Neuronal stem cell (in vitro differentiated cells): Measurements from ENCODE around the gene DSP.

Source experiments
- DNase-seq: peaks from one replicate; pipeline ENCODE4 v3.0.0-alpha.2; 2013; ENCODE audit warnings: low spot score
- H2AFZ ChIP-seq: one replicate; pipeline ENCODE4 v1.6.1; 2013; ENCODE audit warnings: mild to moderate bottlenecking, low read length, inconsistent platforms
- H2AK5ac ChIP-seq: 2 replicates; pipeline ENCODE4 v1.6.1; 2013; ENCODE audit warnings: low read depth, mild to moderate bottlenecking, inconsistent platforms, low read length, moderate library complexity, mixed read lengths
- H2BK120ac ChIP-seq: 2 replicates; pipeline ENCODE4 v1.6.1; 2013; ENCODE audit warnings: low read depth, mild to moderate bottlenecking, inconsistent platforms, low read length, moderate library complexity, mixed read lengths
- H2BK12ac ChIP-seq: one replicate; pipeline ENCODE4 v1.6.1; 2013; ENCODE audit warnings: low read length, inconsistent platforms
- H2BK15ac ChIP-seq: 2 replicates; pipeline ENCODE4 v1.6.1; 2013; ENCODE audit warnings: mild to moderate bottlenecking, low read length, inconsistent platforms, mixed read lengths
- H2BK5ac ChIP-seq: one replicate; pipeline ENCODE4 v1.6.1; 2013; ENCODE audit warnings: inconsistent platforms, mild to moderate bottlenecking, low read length, moderate library complexity
- H3K14ac ChIP-seq: one replicate; pipeline ENCODE4 v1.6.1; 2013; ENCODE audit warnings: low read length, inconsistent platforms
- H3K18ac ChIP-seq: 2 replicates; pipeline ENCODE4 v1.6.1; 2013; ENCODE audit warnings: low read length, inconsistent platforms
- H3K23ac ChIP-seq: 2 replicates; pipeline ENCODE4 v1.6.1; 2013; ENCODE audit warnings: low read depth, mild to moderate bottlenecking, mixed read lengths, low read length, inconsistent platforms; ENCODE audit not compliant: poor library complexity
- H3K27ac ChIP-seq: replicated peaks from 3 replicates; pipeline ENCODE4 v1.5.1; 2013; ENCODE audit warnings: low read length, inconsistent platforms
- H3K27me3 ChIP-seq, 3 experiments: 2 replicates each; pipeline ENCODE4 v1.6.1; 2013; ENCODE audit warnings: low read length in 3 of 3, mild to moderate bottlenecking in 2 of 3, inconsistent platforms in 1 of 3, low read depth in 1 of 3, mixed read lengths in 1 of 3, moderate library complexity in 1 of 3; ENCODE audit not compliant: control insufficient read depth in 3 of 3, insufficient read depth in 3 of 3
- H3K36me3 ChIP-seq, 2 donors: replicated peaks in 1 of 2; 2 replicates each; pipeline ENCODE4 v1.6.1; 2013; ENCODE audit warnings: low read length in 2 of 2; ENCODE audit not compliant: control insufficient read depth in 2 of 2, insufficient read depth in 2 of 2
- H3K4ac ChIP-seq: 2 replicates; pipeline ENCODE4 v1.6.1; 2013; ENCODE audit warnings: inconsistent platforms, mild to moderate bottlenecking, low read length, moderate library complexity
- H3K4me1 ChIP-seq, 2 donors: 1 replicate in 1 of 2; 2 replicates in 1 of 2; pipeline ENCODE4 v1.6.1; 2013; ENCODE audit warnings: low read length in 2 of 2, low read depth in 1 of 2; ENCODE audit not compliant: control insufficient read depth in 2 of 2, insufficient read depth in 1 of 2
- H3K4me2 ChIP-seq: one replicate; pipeline ENCODE4 v1.6.1; 2013; ENCODE audit warnings: mild to moderate bottlenecking, low read length, inconsistent platforms; ENCODE audit not compliant: insufficient read depth, poor library complexity, severe bottlenecking
- H3K4me3 ChIP-seq, 2 donors: 2 replicates each; pipeline ENCODE4 v1.5.1; 2013; ENCODE audit warnings: low read length in 2 of 2, mild to moderate bottlenecking in 2 of 2, inconsistent platforms in 1 of 2, moderate library complexity in 1 of 2
- H3K79me1 ChIP-seq: one replicate; pipeline ENCODE4 v1.6.1; 2013; ENCODE audit warnings: low read depth, mild to moderate bottlenecking, inconsistent platforms, low read length, moderate library complexity
- H3K9ac ChIP-seq: one replicate; pipeline ENCODE4 v1.6.1; 2013; ENCODE audit warnings: mild to moderate bottlenecking, low read depth, low read length, inconsistent platforms; ENCODE audit not compliant: poor library complexity
- H3K9me3 ChIP-seq, 2 donors: replicated peaks in 1 of 2; 2 replicates each; pipeline versions ENCODE3 to v1.6.1; 2013; ENCODE audit warnings: low read length in 2 of 2, mild to moderate bottlenecking in 2 of 2, inconsistent platforms in 1 of 2, low read depth in 1 of 2, mixed read lengths in 1 of 2, moderate library complexity in 1 of 2; ENCODE audit not compliant: control insufficient read depth in 2 of 2, insufficient read depth in 1 of 2
- H4K8ac ChIP-seq: one replicate; pipeline ENCODE4 v1.6.1; 2013; ENCODE audit warnings: low read depth, mild to moderate bottlenecking, inconsistent platforms, low read length, moderate library complexity
- H4K91ac ChIP-seq: one replicate; pipeline ENCODE4 v1.6.1; 2013; ENCODE audit warnings: low read length, low read depth, mild to moderate bottlenecking, inconsistent platforms; ENCODE audit not compliant: poor library complexity
- WGBS, 2 donors: extraction: QIAGEN DNeasy Blood & Tissue Kit; methylation state at CpG; one replicate each; pipeline ENCODE4 v1.1.7; 2013; ENCODE audit warnings: missing lambda C conversion rate in 2 of 2, mixed read lengths in 1 of 2; ENCODE audit not compliant: insufficient read length in 2 of 2, insufficient replicate concordance in 1 of 2; ENCODE audit errors: extremely low coverage in 2 of 2; 5-methylcytosine and 5-hydroxymethylcytosine counted together

DSP gene

GRCh38 chr6:7543789-7544424 lies 2.4 kb downstream of the DSP start:
- Histone ChIP-seq H2BK12ac (no peak overlapping the region), H3K4me1 (peaks cover 0 to 20% of the 10 kb centered on the region in 2 donors), H3K9me3 (peaks cover 3 to 4% of the 10 kb centered on the region in 2 donors), H3K18ac (peak overlapping the region; percentile 38), H2BK120ac (no peak overlapping the region), H3K14ac (no peak overlapping the region), H4K8ac (no peak overlapping the region), H2BK5ac (no peak overlapping the region), H2AK5ac (no peak overlapping the region), H3K4me3 (no peak overlapping the region), H3K27ac (no peak overlapping the region), H3K4ac (no peak overlapping the region), H3K23ac (no peak overlapping the region), H2BK15ac (no peak overlapping the region), H3K9ac (no peak overlapping the region), H3K36me3 (no peaks in the 10 kb centered on the region), H2AFZ (no peak overlapping the region), H3K79me1 (no peaks in the 10 kb centered on the region), H4K91ac (no peak overlapping the region), H3K4me2 (peak overlapping the region; percentile 47), H3K27me3 (peaks cover 0 to 97% (median 4%) of the 10 kb centered on the region in 3 experiments)
- WGBS, 2 donors: no CpG with 5 or more reads among the region's 13 CpGs
- no peak for DNase-seq

DNA sequence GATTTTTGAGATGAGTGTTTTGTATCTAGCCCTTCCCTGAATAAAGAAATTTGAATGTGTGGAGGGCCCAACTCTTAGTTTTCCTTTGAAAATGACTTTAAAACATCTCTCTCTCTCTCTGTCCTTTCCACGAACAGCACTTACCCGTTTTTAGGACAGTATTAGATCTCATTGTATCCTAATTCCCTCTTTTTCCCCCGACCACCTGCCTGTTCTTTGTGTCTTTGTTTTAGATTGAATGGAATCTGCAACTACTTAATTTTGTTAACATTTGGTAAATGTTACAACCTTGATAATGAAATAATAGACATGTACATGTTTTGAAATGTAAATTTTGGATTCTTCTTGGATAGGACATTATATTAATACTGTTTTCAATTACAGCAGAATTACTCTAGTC lies 3.1 kb downstream of the DSP start:
- peaks cover 0 to 20% of the 10 kb centered on the region in 2 donors for H3K4me1 ChIP-seq
- H2AK5ac ChIP-seq: no peak overlapping the region
- H4K91ac ChIP-seq: no peak overlapping the region
- H3K18ac ChIP-seq: no peak overlapping the region
- H3K4me3 ChIP-seq: no peak overlapping the region
- H3K23ac ChIP-seq: no peak overlapping the region
- no peak overlapping the region for H4K8ac ChIP-seq
- no peak overlapping the region for H3K9ac ChIP-seq
- peaks cover 0 to 95% (median 4%) of the 10 kb centered on the region in 3 experiments for H3K27me3 ChIP-seq
- no peak overlapping the region for H3K4ac ChIP-seq
- no peak overlapping the region for H2BK120ac ChIP-seq
- H2BK5ac ChIP-seq: no peak overlapping the region
- H2BK15ac ChIP-seq: no peak overlapping the region
- H3K79me1 ChIP-seq: no peaks in the 10 kb centered on the region
- H2AFZ ChIP-seq: no peak overlapping the region
- WGBS, 2 donors: no CpG with 5 or more reads among the region's 3 CpGs
- no peak overlapping the region for H3K14ac ChIP-seq
- DNase-seq: no peak
- H3K9me3 ChIP-seq: peaks cover 3 to 4% of the 10 kb centered on the region in 2 donors
- H2BK12ac ChIP-seq: no peak overlapping the region
- H3K4me2 ChIP-seq: no peak overlapping the region
- H3K27ac ChIP-seq: no peak overlapping the region
- H3K36me3 ChIP-seq: no peaks in the 10 kb centered on the region

DNA sequence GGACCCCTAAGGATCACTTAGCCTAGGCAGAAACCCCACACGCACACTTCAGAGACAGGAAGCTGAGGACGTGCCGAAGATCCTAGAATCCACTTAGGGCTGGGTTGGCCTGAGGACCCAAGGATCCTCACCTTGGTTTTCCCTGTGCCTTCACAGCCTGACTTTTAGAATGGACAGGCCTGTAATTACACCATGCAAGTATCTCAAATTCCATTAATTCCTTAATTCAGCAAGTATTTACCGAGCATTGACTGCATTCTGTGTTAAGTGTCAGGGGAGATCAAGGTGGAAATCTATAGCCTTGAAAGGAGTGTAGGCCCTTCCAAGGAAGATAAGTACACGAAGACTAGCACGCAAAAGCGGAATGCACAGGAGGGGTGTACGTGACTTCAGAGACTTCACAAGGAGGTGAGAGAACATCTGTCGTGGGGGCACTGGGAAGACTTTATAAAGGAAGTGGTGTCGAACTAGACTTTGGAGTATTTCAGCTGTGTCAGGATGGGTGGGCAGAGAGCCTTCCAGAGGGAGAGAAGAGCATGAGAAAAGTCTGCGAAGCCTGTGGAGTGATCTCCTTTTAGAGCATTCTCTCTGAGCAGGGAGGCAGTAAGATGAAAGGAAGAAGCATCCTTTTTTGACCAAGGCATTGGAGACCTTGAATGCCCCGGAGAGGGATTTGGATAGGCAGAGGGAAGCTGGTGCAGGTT lies 4.0 kb downstream of the DSP start:
- Histone ChIP-seq H2BK120ac (no peak overlapping the region), H3K79me1 (no peaks in the 10 kb centered on the region), H2BK5ac (no peak overlapping the region), H3K4me2 (no peak overlapping the region), H3K4me3 (no peak overlapping the region), H3K9me3 (peaks cover 2 to 3% of the 10 kb centered on the region in 2 donors), H2BK12ac (no peak overlapping the region), H2BK15ac (no peak overlapping the region), H4K91ac (no peak overlapping the region), H3K4ac (no peak overlapping the region), H2AFZ (no peak overlapping the region), H3K23ac (no peak overlapping the region), H3K27me3 (peaks cover 0 to 89% (median 2%) of the 10 kb centered on the region in 3 experiments), H4K8ac (no peak overlapping the region), H3K36me3 (no peaks in the 10 kb centered on the region), H3K9ac (no peak overlapping the region), H3K14ac (no peak overlapping the region), H3K27ac (no peak overlapping the region), H2AK5ac (no peak overlapping the region), H3K18ac (no peak overlapping the region), H3K4me1 (peaks cover 0 to 18% of the 10 kb centered on the region in 2 donors)
- DNase-seq: no peak
- WGBS, 2 donors: no CpG with 5 or more reads among the region's 12 CpGs

GRCh38 chr6:7546020-7546369 lies 4.5 kb downstream of the DSP start:
- peaks cover 0 to 84% (median 0%) of the 10 kb centered on the region in 3 experiments for H3K27me3 ChIP-seq
- H3K4me3 ChIP-seq: no peak overlapping the region
- DNase-seq: no peak
- H3K79me1 ChIP-seq: no peaks in the 10 kb centered on the region
- no peak overlapping the region for H2BK12ac ChIP-seq
- no peak overlapping the region for H4K91ac ChIP-seq
- no peak overlapping the region for H2BK5ac ChIP-seq
- no peak overlapping the region for H3K9ac ChIP-seq
- H3K27ac ChIP-seq: no peak overlapping the region
- no peak overlapping the region for H2AK5ac ChIP-seq
- no peak overlapping the region for H2BK120ac ChIP-seq
- no peak overlapping the region for H3K4me2 ChIP-seq
- WGBS, 2 donors: no CpG with 5 or more reads among the region's 6 CpGs
- no peak overlapping the region for H2AFZ ChIP-seq
- no peak overlapping the region for H3K18ac ChIP-seq
- H3K4me1 ChIP-seq: peaks cover 0 to 16% of the 10 kb centered on the region in 2 donors
- H2BK15ac ChIP-seq: no peak overlapping the region
- no peak overlapping the region for H4K8ac ChIP-seq
- no peaks in the 10 kb centered on the region for H3K36me3 ChIP-seq
- no peak overlapping the region for H3K23ac ChIP-seq
- peaks cover 0 to 2% of the 10 kb centered on the region in 2 donors for H3K9me3 ChIP-seq
- no peak overlapping the region for H3K14ac ChIP-seq
- no peak overlapping the region for H3K4ac ChIP-seq
